Hematopoietic multipotent progenitor cell treated with erythropoietin and hydrocortisone succinate and interleukin-3 and kit ligand, for 8 days (in vitro differentiated cells): Measurements from ENCODE around the gene AURKB.
"Not testable (repeated sequence)": the region's sequence is repeated elsewhere in the genome, so short reads cannot be mapped to it uniquely, and the experiment has no call there.

Experiments
- DNase-seq: peaks from one replicate; pipeline ENCODE4 v3.0.0-alpha.2; 2015

AURKB gene

DNA sequence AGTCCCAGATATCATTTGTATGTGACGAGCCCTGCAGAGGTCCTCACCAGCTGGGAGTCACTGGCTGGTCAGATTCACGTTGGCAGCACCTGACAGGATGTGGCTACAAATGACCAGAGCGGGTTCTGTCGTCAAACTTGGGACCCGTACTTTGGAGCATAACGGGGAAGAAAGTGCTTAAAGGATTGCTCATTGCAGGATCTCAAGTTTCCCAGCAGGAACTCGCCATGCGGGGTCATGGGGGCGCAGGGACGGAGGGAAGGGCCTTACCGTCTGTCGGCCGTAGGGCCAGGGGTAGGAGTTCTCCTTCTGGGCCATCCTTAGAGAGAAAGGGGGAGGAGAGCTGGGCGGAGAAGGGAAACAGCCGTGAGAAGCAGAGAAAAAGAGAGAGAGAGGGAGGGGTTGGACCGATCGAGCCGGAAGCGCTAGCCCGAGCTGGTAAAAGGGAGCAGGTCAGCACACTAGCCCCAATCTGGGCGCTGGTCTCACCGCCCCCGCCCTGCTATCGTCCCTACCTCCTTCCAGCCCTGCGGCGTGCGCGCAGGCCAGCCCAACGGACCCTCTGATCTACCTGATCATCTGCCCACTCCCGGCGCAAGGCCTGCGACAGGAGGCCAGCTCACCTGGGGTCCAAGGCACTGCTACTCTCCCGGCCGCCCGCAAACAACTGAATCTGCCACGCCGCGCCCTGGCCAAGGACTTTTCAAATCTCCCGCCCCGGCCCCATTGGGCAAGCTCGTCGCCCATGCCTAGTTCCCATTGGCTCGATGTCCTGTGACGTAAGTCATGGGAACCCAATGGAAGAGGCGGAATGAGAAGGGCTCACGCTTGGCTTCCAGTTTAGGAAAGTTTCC is at the start of gene AURKB:
Gene AURKB, minus strand, starts transcription at position 669 of the 854 bp plus-strand sequence. Its CDS starts 351 bp downstream, at position 318.
- DNase-seq = peak; percentile 99

DNA sequence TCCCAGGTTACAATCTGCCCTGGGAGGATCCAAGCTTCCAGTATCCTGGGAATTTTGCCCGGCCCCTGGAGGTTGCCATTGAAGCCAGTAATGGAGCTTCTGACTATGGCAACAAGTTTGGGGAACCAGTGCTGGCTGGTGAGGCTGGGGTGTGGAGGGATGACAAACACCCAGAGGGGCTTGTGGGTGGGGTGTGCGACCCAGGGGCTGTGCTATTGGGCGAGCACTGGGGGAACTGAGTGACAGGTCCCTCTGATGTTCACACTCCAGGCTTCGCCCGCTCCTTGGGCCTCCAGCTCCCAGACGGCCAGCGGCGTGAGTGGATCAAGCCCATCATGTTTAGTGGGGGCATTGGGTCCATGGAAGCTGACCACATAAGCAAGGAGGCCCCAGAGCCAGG is 47.4 kb upstream of the AURKB start:
- DNase-seq = no peak

DNA sequence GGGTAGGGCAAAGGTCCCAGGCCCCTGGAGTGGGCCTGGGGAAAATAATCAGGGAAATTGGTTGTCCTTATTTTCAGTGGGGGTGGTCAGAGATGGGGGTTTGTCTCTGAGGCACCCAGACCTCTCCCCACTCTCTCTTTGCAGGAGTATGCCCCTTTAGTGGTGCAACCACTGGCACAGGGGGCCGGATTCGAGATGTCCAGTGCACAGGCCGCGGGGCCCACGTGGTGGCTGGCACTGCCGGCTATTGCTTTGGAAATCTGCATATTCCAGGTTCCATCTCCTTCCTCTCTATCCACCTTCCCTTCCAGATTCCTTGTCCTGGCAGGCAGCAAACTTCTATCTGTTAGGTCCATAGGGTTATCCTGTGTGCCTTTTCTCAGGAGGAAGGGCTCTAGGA is 46.3 kb upstream of the AURKB start:
- DNase-seq = no peak

DNA sequence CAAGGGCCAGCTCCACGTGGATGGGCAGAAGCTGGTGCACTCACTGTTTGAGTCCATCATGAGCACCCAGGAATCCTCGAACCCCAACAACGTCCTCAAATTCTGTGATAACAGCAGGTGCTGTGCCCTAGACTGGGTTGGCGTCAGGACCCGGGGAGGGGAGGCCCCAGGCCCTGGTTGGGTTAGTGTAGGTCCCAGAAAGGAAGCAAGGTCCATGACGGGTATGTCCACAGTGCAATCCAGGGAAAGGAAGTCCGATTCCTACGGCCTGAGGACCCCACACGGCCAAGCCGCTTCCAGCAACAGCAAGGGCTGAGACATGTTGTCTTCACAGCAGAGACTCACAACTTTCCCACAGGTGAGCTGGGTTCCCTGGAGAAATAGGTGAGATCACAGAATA is 45.9 kb upstream of the AURKB start:
- DNase-seq = no peak

DNA sequence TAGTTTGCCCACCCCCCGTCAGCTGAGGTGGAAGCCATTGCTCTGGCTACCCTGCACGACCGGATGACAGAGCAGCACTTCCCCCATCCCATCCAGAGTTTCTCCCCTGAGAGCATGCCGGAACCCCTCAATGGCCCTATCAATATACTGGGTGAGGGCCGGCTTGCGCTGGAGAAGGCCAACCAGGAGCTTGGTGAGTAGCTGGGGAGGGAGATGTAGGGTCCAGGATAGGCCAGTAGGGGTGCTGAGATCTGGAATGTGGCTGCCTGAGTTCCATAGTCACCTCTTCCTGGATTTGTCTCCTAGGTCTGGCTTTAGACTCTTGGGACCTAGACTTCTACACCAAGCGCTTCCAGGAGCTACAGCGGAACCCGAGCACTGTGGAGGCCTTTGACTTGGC is 45.1 kb upstream of the AURKB start:
- DNase-seq = no peak

DNA sequence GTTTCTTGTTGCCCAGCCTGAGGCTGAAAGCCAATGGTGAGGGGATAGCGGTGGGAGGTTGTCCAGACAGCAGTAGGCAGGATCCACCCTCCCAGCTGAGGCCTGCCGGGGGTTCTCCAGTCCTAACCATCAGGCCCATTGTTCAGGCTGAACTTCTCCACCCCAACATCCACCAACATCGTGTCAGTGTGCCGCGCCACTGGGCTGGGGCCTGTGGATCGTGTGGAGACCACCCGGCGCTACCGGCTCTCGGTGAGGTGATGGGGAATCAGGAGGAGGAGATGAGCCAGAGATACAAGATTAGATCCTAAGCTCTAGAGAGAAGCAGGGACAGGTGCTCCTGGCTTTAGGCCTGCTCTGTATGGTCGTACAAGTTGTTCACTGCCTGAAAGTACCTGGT is 44.5 kb upstream of the AURKB start:
- DNase-seq = no peak

DNA sequence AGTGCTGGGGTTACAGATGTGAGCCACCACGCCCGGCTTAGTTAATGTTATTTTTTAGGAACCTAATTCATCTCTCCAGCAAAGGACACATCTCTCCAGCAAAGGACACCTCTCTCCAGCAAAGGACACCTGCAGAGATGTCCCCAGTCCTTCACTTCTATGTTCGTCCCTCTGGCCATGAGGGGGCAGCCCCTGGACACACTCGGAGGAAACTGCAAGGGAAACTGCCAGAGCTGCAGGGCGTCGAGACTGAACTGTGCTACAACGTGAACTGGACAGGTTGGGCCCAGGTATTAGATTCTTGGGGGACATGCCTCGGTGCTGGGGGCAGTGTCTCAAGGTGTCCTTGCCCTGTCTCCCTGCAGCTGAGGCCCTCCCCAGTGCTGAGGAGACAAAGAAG is 43.4 kb upstream of the AURKB start:
- DNase-seq = no peak

DNA sequence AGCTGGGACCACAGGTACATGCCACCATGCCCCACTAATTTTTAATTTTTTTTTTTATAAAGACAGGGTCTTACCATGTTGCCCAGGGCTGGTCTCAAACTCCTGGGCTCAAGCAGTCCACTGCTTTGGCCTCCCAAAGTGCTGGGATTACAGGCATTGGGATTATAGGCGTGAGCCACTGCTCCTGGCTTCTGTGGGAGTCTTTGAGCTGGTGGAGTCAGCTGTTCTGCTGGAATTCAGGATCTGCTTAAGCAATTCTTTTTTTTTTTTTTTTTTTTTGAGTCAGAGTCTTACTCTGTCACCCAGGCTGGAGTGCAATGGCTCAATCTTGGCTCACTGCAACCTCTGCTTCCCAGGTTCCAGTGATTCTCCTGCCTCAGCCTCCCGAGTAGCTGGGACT is 41.0 kb upstream of the AURKB start:
- DNase-seq = not testable (repeated sequence)

DNA sequence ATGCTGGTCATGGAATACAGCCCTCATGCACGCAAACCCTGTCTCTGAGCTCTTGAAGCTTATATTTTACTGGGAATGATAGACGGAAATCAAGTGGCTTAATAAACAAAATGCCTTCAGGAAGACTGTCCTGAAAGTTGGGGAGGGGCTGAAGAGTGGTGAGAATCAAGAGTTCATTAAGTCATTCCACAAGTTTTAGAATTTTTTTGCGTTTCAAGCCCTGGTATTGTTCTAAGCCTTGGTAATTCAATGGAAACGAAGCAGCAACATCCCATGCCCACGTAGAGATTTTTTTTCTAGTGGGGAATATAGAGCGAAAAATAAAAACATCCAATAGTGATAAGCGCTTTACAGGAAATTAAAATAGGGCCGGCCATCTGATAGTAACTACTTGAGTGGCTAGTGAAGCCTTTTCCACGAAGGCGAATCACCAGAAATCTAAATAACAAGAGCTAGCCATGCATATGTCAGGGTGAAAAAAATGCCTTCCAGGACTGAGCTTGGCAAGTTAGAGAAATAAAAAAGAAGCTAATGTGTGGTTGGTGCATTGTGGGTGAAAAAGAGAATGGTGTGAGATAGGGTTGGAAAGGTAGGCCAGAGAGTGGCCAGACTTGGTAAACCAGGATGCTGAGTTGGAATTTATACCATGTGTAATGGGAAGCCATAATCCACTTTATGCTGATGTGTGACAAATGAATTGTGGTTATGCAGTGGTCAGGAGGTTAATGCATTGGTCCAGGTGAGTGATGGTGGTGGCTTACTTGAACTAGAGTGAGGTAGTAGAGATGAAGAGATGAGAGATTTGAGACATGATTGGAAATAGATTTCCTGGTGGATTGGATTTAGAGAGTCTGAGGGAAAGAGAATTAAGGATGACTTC is 39.5 kb upstream of the AURKB start:
- peak; percentile 58 for DNase-seq

DNA sequence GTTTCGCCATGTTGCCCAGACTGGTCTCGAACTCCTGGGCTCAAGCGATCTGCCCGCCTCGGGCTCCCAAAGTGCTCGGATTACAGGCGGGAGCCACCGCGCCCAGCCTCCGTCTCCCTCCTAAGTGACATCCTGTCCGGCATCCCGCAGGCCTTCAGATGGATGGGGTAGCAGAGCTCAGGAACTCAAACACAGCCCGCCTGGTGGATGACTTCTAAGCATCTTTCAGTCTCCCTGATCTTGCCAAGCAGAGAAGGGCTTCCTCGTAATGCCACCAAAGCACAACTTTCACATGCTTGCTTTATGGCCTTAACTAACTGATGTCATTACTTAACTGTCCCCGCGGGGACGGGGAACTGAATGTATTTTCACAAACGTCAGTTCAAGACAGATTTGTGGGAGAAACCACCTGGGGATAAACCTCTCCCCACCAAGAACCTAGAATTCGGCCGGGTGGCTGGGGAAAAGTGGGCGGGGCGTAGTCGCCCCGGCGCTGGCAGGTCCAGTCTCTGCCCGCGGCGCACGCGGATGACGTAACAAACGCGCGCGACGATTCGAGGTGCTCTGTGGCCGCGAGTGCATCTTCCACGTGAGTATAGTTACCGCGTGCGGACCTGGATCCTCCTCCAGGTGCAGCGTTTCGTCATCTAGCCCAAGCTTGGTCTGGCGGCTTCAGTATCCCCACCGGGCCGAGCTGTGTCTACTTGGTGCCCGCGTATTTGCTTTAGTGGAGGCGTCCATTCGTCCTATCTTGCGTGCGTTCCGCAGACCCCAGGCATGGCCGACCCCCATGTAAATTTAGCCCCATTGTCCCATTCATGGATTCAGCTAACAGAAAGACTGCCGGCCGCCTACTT is 38.6 kb upstream of the AURKB start, which contains the start of gene PFAS:
Gene PFAS, plus strand, starts transcription at position 539 of the 857 bp plus-strand sequence. CDS start 4,649 bp downstream, outside the sequence.
- peak; percentile 94 for DNase-seq

DNA sequence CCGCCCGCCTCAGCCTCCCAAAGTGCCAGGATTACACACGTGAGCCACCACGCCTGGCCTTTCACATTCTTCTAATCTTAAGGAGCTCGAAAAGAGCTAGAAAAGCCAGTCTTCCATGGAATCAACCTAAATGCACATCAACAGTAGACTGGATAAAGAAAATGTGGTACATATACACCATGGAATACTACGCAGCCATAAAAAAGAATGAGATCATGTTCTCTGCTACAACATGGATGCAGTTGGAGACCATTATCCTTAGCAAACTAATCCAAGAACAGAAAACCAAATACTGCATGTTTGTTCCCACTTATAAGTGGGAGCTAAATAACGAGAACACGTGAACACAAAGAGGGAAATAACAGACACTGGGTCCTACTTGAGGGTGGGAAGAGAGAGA is 34.4 kb upstream of the AURKB start:
- DNase-seq = no peak

DNA sequence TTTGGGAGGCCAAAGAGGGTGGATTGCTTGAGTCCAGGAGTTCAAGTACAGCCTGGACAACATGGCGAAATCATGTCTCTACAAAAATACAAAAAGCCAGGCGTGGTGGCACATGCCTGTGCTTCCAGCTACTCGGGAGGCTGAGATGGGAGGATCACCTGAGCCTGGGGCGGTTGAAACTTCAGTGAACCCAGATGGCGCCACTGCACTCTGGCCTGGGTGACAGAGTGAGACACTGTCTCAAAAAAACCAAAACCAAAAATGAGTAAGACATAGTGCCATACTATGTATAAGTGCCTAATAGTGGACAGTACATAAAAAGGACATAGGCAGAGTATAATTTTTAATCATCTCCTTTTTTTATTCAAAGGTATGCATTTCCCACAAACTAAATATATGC is 33.5 kb upstream of the AURKB start:
- peak; percentile 25 for DNase-seq

DNA sequence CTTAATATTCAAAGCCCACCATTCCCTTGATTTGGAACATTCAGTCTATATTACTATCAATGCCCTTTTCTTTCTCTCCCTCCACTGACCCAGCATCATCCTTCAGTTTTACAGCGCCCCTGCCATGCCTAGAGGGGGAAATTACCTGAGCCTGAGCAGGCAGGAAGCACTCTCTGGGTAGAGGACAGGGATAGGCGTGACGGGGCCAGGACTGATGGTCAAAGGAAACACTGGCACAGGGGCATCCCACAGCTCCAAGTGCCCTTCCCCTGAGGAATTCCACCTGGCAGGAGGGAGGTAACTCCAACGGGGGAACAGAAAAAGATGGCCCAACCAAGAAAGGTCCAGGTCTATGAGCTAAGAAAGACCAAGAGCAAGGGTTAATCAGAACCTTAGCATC is 27.5 kb upstream of the AURKB start:
- DNase-seq = no peak

DNA sequence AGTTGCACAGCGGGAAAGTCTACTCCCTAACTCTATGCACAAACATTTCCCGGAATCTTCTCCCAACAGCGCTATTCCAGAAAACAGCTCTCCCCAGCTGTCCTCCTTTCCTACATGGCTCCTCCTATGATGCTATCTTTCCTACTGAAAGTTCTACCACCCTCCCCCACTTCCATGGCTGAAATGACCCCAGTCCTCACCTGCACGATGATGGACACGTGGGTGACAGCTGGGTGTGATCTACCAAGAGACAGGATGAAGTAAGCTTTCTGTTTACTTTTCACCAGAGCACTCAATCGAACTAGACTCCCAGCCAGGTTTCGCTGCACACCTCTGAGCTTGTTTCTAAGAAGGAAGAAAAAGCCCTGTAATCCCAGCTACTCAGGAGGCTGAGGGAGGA is 26.8 kb upstream of the AURKB start:
- DNase-seq = no peak

DNA sequence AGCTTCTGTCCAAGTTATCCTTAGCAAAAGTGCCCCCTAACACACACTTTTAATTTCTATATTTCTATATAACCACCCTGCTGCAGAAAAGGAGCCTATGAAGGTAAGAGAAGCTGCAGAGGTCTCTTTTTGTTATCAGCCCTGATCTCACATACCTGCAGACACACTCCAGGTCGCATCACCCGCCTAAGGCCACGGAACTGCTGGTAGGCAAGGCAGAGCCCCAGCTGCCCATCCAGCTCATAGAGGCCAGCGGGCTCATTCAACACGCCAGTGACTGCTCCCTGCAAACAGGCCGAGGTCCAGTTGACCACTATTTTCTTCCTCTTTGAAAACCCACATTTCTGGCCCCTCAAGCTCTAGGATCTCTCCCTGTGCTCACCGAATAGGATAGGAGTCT is 25.3 kb upstream of the AURKB start:
- no peak for DNase-seq

DNA sequence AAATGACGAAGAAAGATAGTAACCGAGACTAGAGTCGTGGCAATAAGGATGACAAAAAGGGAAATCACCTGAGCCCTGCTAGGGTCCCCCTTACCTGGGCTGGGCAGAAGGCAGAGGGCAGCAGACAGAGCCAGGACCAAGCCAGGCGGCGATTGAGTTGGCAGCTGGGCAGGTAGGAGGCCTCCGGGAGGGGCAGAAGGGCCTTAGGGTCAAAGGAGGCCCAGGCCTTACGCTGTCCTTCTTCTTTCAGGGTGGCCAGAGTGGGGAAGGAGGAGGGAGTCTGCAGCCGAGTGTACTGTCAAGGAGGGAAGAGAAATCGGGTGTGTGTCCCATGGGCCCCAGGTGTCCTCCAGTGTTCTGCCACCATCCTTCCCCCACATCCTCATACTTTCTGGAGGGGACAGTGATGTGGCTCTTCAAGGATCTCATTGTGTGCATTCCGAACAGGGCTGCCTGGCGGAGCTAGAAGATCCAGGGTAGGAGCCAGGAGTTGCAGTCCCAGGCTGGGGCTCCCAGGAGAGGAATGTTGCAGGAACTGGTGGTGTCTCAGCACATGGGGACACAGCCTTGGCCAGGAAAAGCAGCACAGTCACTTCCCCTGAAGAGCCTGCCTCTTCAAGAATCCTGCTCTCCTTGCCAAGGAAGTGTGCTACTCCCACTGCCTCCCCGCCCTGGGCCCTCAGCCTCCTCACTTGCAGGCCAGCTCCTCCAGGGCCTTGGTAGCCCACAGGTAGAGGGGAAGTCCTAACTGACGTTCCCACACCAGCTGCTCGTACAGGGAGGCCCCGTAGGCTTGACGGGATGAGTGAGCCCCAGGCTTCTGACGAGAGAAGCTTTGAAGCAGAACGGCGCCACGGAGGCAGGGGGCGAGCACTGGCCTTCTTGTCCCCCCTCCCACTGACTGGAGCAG is 24.2 kb upstream of the AURKB start:
- no peak for DNase-seq

DNA sequence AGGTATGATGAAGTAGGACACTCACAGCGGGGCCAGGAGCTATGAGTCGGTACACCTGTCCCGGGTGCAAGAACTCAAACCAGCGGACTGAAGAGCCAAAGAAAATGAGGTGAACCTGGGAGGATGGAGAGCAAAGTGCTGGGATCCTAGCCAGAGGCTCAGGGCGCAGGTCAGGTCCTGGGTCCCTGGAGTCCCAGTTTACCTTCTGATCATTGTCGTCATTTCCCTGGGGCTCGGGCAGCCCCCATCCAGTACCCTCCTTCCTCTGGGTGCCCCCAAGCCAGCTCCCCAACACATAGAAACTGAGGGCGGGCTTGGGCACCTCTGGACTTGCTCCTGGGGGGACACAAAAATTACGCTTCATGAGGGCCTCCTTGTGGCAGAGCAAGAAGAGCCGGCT is 21.3 kb upstream of the AURKB start:
- no peak for DNase-seq

DNA sequence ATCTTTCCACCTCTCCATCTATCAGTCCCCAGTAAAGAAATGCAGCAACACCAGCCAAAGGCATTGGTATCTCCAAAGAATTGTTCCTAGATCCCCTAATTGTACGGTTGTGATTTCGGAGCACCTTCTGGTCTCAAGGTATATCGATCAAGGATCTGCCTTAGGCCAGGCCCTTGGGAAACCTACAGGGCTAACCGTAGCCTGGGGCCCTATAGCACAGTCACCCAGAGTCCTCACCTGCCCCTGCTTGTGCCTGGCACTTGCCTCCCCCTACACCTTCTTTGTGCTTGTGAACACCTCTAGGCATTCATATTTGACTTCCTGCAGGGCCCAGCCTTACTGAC is 16.8 kb upstream of the AURKB start:
- DNase-seq = no peak

DNA sequence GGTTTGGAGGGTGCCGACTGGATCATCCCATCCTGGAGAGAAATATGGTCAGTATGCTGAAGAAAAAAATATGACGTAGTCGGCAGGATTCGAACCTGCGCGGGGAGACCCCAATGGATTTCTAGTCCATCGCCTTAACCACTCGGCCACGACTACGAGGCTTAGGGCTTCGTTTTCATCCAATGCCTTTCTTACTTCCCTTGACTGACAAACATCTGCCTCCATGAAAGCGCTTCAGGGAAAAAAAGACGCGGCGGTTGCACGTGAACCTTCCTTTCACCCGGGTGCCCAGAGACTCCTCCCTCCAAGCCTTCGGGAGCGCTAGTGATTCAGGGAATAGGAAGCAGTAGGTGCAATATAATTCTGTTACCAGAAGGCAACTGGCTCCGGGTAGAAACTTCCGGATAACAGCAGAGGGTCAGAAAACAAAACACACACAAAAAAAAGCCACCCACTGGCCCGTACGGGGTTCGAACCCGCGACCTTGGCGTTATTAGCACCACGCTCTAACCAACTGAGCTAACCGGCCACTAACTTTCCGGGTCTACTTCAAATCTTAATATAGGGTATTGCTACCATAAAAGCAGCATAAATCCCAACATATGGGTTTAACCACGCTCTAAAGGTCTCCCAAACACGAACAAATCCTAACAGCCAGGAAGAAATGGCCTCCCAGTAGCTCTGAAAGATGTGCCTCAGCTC is 16.3 kb upstream of the AURKB start:
- DNase-seq = peak; percentile 91

DNA sequence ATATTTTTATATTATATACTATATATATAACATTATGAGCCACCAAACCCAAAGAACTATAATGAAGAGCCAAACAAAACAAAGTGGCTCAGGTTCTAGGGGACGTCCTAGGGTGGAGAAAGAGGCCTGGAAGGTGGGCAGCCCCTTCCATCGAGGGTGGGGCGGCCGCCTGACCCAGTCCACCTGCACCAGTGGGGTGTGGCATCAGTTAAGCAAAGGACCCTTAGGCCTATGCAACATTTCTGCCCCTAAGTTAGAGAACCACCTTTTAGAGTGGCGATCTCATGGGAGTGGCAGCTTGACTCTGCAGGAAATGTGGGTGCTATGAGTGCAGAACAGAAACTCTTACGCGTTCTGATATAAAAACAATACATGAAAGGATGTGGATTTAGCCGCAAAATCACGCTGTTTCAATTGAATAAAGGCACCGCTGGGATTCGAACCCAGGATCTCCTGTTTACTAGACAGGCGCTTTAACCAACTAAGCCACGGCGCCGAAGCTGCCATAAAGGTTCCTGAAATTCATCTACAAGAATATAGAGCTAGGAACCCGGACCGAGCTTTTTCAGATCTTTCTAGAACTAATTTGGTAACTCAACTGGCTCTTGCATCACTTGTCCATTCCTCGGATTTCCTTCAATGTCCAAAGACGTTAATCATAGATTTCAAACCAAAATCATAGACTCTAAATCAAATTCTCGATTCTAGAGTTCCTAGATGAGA is 15.6 kb upstream of the AURKB start:
- peak; percentile 89 for DNase-seq
